Testis (tissue), 2 donors: ENCODE data around the gene EXOC2.

Source experiments
- CTCF ChIP-seq, 3 experiments: fragments of 450-650 bp in 2 of 3; fragments of 200-600 bp in 1 of 3; sonication (generic) in 1 of 3; IDR thresholded peaks; one replicate each; pipeline ENCODE4 v1.5.1; 2016 to 2019; ENCODE audit warnings: antibody characterized with exemption in 3 of 3, mild to moderate bottlenecking in 2 of 3, moderate library complexity in 1 of 3
- POLR2A ChIP-seq: fragments of 450-650 bp; IDR thresholded peaks from one replicate; pipeline ENCODE4 v1.6.1; 2017; ENCODE audit warnings: antibody characterized with exemption, mild to moderate bottlenecking, moderate library complexity

DNA sequence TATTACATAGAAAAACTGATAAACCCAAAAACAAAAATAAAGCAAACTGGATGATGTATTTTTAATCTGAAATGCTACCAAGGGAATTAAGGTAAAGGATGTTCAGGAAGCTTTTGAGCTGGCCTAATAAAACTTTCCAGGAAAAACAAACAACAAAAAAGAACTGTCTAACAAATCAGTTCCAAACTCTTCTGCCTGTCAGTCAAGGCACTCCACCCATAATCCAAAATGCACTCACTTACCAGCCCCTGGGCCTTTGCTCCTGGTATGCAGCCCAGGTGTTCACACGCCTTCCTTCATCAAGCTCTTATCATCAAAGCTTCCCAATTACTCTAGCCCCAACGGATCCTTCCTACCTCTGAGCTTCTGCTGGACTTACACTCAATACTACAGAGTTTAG lies 3.7 kb downstream of the EXOC2 start:
- no peak for TF ChIP-seq CTCF (IDR thresholded peaks at IDR 0.05)
- TF ChIP-seq POLR2A, result no peak
